NCI-H345 treated with DMSO at 0.1 percent for 48 hours (cell line): ENCODE measurements around the gene TOPORS.
"Not testable (repeated sequence)": the region's sequence is repeated elsewhere in the genome, so short reads cannot be mapped to it uniquely, and the experiment has no call there.

ENCODE experiments used
- DNase-seq: peaks from one replicate; lab custom pipeline; 2025; ENCODE audit not compliant: unreplicated experiment; lab: John Stamatoyannopoulos, UW

Gene TOPORS

DNA sequence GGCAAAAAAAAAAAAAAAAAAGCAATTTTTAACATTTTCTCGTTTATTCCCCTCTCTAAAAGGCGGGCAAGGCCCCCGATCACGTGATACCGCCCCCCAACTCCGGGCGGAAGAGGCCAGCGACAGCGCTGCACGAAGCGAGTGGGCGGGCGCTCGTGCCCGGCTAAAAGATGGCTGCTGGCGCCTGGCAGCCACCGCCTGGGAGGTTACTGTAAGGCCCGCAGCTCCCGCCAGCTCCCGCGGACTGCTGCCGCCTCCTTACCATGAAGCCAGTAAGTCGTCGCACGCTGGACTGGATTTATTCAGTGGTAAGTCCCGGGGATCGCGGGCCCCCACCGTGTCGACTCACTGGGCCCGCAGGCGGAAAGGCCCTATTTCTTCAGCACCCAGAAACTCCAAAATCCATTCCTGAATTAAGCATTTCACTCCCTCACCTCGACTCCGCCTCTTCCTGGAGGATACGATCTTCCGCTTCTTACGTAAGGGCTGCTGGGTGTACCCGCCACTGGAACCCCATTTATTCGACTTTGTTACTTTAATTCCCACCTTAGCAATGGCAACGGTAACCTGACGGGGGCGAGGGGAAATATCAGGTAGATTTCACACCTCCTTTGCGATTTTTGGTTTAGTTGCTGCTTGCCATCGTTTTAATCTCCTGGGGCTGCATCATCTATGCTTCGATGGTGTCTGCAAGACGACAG is at the start of gene TOPORS, which contains the start of gene SMIM27:
TSS of gene TOPORS (minus strand) at position 415 of the 701 bp plus-strand sequence. CDS start at position 265, 150 bp downstream.
TSS of gene SMIM27 (plus strand) at position 156 of the 701 bp plus-strand sequence. CDS start at position 264, 108 bp downstream.
- peak; percentile 88 for DNase-seq

DNA sequence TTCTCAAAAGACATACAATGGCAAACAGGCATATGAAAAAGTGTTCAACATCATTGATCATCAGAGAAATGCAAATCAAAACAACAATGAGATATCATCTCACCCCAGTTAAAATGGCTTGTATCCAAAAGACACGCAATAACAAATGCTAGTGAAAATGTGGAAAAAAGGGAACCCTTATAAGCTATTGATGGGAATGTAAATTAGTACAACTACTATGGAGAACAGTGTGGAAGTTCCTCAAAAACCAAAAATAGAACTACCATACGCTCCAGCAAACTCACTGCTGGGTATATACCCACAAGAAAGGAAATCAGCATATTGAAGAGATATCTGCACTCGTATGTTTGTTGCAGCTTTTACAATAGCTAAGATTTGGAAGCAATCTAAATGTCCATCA is 46.6 kb upstream of the TOPORS start:
- DNase-seq: not testable (repeated sequence)

- no peak for DNase-seq
Observed at GRCh38 chr9:32596936-32597335, 44.5 kb upstream of the TOPORS start.

- no peak for DNase-seq
Observed at GRCh38 chr9:32596096-32596865, 43.9 kb upstream of the TOPORS start.

DNA sequence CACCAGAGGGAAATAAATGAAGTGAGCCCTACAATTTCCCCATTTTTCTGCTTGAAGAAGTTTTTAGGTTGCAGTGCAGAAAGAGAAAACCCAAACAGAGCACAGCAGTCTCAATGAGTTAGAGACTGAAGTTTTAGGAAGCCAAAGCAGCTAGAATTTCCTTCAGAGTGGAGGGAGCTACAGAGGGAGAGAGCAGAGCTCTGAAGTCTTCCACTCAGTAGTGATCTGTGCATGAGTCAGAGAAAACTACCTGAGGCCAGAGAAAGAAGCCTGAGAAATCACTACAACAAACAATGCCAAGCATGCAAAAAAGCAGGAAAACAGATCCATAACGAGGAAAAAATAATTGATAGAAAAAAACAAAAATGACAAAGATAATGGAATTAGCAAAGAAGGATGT is 38.5 kb upstream of the TOPORS start:
- DNase-seq: no peak

- DNase-seq: no peak
Observed at GRCh38 chr9:32590476-32590875, 38.1 kb upstream of the TOPORS start.

DNA sequence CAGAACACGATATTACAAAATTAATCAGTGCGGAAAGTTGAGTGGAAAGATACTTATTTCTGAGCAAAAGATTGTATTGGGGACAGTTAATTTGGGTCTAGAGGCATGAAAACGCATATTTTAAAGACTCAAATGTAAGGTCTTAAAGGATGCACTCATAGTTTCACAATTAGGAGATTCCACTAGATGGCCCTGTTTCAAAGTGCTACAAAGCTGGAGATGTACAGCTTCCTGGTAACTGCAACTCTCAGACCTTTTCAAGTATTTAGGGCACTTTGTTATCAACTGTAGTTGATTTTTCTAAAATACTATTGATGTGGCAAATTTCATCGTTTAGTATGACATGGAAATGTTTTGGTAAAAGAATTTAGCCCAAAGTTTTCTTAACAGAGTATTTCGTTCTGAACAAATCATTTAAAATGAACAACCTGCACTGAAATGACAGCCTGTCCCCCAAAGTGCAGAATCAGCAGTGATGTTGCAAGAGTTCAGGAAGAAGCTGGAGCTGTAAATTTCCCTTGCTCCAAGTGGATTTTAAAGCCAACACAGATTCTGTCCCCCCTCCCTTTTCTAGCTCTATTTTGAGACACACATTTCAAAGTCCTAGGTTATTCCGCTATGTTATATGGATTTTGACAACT is 36.8 kb upstream of the TOPORS start:
- peak; percentile 3 for DNase-seq

- no peak for DNase-seq
Observed at GRCh38 chr9:32587901-32588300, 35.5 kb upstream of the TOPORS start.

DNA sequence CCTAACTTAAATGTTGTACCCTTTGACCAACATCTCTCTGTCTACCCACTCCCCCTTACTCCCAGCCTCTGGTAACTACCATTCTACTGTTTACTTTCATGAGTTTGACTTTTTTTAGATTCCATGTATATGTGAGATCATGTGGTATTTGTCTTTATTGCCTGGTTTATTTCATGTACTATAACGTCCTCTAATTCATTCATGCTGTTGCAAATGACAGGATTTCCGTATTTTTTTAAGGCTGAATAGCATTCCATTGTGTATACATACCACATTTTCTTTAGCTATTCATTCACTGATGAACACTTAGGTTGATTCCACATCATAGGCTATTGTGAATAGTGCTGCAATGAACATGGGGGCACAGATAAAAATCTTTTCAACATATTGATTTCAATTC is 32.4 kb upstream of the TOPORS start:
- DNase-seq: no peak

DNA sequence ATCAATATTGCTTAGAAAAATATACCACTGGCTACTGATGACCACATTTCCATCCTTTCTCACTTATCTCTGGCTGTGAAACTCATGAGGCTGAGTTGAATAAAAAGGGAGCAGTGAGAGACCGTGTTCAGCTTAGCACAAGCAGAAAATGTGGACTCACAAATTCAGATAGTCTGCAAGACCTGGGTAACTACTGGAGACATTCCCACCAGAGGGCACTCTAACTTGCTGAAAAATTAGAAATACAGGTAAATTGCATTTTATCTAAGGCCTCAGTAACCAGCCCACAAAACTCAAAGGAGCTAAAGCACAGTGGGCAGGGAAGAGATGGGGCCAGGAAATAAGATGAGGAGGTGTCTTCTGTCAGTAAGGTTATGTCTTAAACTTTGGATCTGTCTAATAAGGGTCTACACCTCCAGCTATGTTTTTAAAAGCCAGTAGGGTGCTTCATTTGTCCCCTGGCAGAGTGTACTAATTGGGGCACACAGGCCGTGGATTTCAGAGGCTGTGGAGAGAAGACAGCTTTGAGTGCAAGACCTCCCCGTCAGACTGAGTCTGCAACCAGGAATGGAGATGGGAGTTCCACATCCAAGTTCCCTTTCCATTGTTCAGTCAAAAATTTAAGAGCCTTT is 29.2 kb upstream of the TOPORS start:
- peak; percentile 37 for DNase-seq

GRCh38 chr9:32580631-32581300 is 28.4 kb upstream of the TOPORS start:
- no peak for DNase-seq

DNA sequence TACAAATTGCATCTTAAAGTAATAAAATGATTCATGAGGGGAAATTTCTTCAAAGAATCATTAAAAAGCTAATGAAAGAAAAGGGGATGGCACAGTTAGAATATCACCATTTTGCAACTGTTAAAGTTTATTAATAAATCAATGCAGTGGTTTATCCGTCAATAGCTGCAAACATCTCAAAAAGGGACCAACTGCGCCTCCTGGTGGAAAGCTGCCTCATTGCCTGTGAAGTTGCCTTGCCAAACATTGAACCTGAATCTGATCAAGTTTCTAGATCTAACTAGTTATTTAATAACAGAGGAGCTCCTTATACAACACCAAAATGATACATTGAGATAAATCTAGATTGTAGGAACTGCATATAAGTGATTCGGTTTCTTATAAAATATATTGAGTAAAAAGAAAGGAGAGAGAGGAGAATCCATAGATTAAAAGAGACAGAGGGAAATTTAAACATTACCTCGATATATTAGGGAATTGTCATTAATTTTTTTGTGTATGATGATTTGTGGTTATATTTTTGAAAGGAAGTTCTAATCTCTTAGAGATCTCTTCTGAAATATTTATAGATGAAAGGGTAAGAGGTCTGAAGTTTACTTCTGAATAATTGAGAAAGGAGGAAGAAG is 27.4 kb upstream of the TOPORS start:
- DNase-seq: peak; percentile 16

DNA sequence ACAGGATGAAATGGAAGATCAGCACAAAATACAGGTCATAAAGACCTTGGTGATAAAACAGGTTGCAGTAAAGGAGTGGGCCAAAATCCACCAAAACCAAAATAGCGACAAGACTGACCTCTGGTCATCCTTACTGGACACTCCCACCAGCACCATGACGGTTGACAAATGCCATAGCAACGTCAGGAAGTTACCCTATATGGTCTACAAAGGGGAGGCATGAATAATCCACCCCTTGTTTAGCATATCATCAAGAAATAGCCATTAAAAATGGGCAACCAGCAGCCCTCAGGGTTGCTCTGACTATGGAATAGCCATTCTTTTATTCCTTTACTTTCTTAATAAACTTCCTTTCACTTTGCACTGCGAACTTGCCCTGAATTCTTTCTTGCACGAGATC is 26.6 kb upstream of the TOPORS start:
- DNase-seq: no peak

DNA sequence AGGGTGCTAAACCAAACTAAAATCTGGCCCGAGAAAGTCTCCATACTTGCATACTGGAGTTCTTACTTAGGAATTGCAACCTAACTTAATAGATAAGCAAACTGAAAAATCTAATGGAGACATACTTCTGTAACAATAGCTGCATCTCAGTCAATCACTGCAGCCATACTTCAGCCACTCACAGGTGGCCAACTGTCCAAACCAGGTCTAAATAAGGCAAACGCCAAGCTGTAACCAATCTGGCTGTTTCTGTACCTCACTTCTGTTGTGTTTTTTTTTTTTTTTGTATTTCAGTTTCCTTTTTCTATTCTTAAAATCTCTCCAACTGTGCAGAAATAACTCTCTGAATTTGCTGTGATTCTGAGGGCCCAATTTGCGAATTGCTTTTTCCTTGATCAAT is 24.9 kb upstream of the TOPORS start:
- DNase-seq: no peak

DNA sequence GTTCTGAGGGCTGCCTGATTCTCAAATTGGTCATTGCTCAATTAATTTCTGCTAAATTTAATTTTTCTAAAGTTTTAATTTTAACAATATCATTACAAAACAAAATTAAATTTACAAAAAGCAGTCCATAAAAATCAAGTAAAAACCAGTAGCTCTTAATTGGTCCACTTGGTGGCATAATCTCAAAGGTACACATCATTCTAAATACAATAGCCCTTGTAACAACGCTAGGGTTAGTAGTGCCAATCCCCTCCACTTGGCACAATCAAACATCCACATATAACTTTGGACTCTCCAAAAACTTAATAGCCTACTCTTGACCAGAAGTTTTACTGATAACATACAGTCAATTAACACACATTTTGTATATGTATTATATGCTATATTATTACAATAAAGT is 22.5 kb upstream of the TOPORS start:
- DNase-seq: no peak

DNA sequence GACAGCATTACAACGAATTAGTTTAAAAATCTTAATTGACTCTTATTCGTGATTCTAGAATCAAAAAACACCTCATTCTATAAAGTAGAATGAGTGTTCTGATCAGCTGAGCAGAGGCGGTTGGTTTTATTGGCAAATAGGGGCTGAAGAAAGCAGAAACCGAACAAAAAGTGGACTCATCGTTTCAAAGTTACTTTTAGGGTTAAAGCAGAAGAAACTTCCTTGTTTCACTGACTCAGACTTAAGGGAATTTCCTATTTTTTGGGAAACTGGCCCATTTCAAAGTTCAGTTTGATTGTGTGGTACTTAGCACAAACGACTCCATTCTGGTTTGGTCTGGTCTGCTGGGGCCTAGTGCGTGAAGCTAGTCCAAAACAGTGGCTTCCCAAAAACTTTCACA is 21.4 kb upstream of the TOPORS start:
- no peak for DNase-seq

DNA sequence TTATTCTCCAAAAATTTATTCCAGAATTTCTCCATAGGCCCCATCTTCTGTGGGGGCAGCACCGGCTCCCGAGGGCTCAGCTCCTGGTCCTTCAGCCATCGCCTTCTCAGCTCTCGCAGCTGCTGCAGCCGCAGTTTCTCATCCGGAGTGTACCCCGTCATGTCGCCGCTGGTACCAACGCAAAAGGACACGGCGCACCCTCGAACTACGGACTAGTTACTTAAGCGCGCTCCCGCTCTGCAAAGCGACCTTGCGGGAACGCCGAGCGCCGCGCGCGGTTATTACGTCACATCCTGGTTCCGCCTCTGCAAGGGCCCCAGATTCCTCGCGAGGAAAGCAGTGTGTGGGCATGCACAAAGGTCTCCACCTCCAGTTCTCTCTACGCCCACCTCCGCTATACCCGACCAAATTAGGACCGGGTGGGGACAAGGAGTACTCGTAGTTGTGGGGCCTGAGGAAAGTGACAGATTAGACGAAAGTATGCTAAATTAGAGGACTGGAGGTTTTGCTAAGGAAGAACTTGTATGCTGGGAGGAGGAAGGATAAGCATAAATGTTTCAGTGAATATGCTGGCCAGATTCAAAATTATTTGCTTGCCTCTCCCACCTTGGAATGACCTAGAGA is 20.6 kb upstream of the TOPORS start, which contains the start of gene NDUFB6:
TSS of gene NDUFB6 (minus strand) at position 260 of the 624 bp plus-strand sequence. CDS start at position 161, 99 bp downstream.
- DNase-seq: peak; percentile 86

DNA sequence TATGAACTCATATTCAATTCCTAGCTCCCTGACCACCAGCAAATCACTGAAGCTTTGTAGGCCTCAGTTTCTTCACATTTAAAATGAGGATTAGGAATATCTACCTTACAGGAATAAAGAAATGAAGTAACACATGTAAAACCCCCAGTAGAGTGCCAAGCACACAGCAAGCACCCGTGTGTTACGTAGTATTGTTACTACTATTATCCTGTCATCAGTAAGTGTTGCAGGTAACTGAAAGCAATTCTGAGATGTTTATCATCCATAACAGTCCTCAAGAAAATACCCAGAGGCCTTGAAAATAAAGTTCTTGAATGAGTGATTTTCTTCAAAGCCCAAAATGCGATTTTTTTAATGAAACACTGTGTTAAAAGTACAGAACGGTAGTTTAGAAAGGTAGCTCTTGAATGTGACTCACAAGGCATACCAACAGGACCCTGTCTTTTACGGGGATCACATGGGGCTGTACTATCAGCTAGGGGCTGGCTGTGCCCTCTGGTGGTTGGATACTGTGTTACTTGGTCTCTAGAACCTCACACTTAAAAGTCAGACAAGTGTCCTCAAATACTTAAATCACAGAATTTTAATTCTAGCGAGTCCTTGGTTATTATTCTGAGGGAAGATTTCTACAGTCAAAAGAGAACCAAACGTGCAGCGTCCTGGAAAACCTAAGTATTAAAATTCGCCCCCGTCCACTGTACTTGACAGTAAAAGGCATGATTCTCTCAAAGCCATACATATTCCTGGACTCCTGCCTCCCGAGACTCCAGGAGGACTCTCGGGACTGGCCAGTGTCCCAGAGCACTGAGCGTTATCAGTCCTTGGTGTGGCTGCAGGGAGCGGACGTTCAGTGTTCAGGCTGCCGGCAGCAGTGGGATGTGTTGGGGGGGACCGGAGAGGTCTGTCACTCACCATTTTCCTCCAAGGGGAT is 19.8 kb upstream of the TOPORS start:
- peak; percentile 30 for DNase-seq

DNA sequence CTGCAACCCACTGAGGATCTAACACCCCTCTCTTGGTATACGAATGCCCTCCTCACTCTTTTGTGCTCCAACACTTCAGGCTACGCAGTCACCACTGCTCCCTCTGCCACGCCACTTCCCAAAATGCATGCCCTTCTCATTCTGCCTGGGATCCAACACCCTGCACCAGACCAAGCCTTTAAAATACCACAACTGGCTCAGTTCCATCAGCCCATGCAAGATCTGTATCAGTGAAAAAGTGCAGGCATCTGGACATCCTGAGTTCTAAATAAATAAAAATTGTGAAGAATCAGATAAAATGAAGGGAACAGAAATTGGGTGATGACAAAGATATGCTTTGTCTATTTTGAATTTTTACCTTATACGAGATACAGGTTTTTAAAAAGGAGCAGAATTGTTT is 17.9 kb upstream of the TOPORS start:
- no peak for DNase-seq
